DMS 273 (cell line): ENCODE results near the gene NR2F1.
A peak's percentile ranks its signal among the peaks of the same experiment; 100 is the strongest.
"Not testable (repeated sequence)": the region's sequence is repeated elsewhere in the genome, so short reads cannot be mapped to it uniquely, and the experiment has no call there.

Experiments used
- DNase-seq: peaks from one replicate; lab custom pipeline; 2025; ENCODE audit not compliant: unreplicated experiment; lab: John Stamatoyannopoulos, UW

Gene NR2F1

GRCh38 chr5:93582677-93583438 is at the start of gene NR2F1:
NR2F1 (plus strand) TSS chr5:93583222; CDS start chr5:93585024, 1,802 bp downstream.
- peak; percentile 97 for DNase-seq

- DNase-seq = no peak
Observed at GRCh38 chr5:93545872-93546271, 37.1 kb upstream of the NR2F1 start.

GRCh38 chr5:93549594-93549993 is 33.4 kb upstream of the NR2F1 start:
- DNase-seq = not testable (repeated sequence)

GRCh38 chr5:93557021-93557604 is 25.9 kb upstream of the NR2F1 start:
- no peak for DNase-seq

GRCh38 chr5:93566091-93566490 is 16.9 kb upstream of the NR2F1 start:
- no peak for DNase-seq

DNA sequence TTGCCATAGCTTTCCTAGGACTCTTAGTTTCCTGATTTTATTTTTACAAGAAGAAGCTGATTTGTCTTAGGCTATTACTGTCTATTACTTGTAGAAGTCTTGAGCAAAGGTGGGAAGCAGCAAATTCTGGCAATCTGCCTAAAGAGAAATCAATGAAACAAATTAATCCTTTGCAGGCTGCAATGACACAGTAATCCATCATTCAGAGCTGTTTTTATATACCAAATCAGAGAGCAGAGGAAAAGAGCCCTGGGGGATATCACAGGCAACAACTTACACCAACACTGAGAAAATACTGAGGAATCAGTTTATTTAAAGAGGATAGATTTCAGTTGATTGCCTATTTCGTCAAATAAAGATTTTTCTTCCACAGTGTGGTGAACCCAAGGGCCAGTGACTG is 15.6 kb upstream of the NR2F1 start:
- no peak for DNase-seq

- DNase-seq = no peak
Observed at GRCh38 chr5:93569300-93570160, 13.5 kb upstream of the NR2F1 start.

DNA sequence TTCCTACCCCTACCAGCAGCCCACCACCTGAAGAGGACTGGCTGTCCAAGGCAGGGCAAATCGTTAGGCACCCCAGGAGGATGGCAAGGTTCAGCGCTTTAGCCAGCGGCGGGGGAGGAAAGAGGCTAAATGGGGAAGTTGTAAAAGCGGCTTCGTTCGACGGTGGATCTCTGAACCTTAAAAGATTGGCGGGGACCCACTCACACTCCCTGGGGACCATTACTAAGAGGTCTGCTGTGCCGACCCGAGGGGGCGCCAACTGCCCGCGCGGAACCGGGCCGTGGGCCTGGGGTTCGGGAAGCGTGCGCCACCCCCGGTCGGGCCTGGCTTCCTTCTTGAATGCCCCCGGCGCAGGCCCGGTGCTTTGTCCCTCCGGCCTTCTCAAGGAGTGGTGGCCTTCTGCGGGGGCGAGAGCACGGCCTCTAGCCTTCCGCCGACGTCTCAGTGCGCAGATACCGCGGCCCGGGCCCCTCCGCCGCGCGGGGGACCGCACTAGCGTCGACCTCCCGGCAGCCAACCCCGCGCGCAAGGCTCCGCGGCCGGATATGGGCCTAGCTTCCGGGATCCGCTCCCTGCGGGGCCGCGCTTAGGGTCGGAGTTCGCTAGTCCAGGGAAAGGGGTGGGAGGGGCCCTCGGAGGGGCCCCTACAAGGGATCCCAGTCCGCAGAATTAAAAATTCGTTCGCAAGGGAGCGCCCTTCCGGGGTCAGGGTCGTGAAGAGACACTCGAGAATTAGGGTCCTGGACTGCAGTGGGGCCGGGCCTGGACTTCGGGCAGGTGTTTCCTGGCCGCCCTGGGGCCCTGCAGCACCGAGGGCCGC is 12.5 kb upstream of the NR2F1 start:
- DNase-seq = no peak

- DNase-seq = no peak
Observed at GRCh38 chr5:93571114-93571949, 11.7 kb upstream of the NR2F1 start.

GRCh38 chr5:93572101-93572607 is 10.9 kb upstream of the NR2F1 start:
- no peak for DNase-seq

DNA sequence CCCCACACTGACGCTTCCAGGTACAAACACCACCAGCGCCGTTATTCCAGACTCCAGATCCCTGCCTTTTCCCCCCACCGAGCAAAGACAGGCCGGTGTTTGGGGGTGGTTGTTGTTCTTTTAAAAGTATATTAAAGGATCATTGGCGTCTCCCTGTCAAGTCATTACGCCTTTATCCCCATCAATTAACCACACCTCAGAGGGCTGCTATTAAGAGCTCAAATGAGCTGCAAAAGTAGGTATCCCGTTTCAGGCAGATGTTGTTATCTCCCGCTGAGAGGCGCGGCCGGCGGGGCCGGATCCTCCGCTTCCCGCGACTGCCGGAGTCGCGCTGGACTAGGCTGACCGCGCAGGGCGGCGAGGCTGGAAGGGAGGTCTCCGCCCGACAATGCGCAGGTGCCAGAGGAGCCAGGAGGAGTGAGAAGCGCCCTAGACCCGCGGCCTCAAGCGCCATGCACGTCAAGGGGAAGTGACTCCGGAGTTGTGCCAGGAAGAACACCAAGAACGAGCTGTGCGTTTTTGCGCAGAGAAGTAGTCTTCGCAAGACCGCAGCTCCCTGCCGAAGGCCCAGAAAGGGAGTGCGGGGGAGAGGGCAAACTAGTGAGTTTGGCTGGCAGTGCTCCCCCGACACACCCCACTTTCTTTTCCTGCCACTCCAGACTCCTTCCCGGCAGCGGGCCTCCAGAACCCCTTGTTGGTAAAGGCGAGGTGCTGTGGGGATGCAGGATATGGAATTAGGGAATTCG is 10.2 kb upstream of the NR2F1 start:
- no peak for DNase-seq

DNA sequence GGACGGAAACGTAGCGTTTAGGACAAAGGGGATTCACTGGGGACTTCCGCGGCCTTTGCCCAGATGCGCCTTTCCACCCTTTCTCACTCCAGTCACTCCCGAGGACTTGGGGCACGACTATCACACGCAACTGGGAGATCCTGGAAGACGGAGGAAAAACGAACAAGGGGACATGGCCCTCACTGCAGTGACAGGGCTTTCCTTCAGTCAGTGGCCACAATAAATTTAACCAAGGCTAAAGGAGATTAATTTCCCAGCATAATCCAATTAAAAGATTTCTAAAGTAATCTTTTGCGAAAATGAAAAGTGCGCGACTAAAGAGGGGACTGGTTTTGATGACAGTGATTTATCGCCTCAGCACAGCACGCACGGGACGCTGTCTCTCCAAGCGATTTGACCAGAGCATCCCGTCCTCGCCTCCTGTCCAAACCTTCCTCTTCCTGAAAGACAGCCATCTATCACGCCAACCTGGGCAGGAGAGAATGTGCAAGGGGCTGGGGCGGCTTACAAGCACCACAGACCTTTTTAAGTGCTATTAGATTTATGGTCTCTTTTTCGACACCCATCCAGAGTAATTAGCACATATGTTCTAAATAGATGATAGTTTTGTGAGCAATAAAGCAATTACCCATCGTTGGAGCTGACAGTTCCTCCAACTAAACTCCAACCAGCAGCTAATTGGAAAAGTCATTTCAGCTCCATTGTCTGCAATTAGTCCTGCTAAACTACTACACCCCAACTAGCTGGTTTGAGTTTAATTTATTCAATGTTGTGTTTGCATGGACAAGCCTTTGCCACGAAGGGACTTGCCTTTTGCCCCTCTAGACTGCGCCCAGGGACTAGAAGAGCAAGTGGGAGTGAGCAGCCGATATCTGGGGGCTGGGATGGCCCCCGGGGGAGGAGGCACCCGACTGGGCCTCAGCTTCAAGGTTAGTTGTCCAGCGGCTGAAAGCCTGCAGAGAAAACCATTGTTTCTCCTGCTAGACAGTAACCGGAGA is 9.4 kb upstream of the NR2F1 start:
- no peak for DNase-seq

DNA sequence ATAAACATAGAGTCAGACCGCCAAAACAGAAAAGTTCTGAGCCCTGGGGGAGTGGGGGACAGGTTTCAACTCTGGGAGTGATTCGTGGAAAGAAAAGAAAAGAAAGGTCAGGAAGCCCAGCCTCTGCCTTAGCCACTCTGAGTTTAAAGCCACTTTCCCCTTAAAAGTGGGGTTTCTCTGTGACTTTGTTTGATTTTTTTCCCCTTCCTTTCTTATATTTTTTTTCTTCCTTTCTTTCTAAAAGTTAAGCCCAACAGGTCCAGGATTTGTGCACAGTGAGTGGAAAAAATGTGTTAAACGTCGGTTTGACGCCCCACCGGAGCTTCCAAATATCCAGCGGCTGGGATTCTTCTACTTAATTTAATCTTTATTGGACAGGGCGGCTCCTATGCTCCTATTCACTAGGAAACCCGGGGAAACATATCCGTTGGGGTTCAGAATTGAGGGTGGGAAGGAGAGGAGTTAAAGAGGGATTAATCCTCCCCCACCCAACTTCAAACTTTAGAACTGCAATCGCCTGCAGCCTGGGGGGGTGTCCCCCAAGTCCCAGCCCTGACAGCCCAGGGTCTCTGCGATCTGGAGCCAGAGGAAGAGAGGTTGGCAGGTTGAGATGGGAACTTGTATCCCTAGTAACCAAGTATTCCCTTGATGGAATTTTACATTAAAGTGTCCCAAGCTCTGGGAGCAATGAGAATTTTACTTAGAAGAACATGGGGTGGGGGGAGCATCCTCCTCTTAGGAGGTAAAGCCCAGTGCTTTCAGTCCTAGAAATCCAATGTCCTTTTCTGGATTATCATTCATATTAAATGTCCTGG is 8.3 kb upstream of the NR2F1 start:
- no peak for DNase-seq

DNA sequence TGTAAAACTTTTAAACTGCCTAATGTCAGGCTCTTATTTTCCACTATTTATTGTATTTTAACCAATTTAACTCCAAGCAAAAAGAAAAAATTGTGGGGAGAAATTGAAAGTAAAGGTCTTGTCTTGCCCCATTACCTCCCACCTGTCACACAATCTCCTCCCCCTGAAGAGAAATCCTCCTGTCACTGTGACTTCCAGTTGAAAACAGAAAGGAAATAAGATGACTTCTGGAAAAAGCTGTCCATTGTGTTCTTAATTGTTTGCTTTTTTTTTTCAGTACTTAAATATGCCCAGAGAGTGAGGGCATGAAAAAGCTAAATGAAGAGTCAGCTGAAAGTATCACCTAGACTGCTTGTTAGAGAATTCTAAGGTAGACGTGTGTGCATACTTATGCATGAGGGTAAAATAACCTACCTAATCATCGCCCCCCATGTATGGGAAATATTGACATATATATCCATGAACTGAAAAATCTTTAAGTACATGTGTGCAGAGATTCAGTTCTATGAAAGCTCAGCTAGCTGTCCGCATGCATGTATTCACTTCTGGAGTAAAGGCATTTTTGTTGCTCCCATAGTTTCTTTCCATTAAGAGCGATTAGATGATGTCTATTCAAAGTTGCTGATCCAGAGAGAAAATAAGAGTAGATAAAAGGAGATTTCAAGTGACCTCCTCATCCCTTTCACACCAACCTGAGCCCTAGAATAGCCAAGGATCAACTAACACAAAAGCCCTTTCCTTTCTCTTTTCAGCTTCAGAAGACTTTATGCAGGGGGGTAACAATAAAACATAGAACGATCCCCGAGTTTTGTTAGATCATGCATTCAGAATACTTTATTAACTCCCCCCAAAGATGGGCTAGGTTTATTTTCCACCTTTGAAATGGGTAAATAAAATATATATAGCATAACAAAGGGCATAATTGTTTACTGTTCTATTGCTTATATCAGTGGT is 7.3 kb upstream of the NR2F1 start:
- no peak for DNase-seq

- DNase-seq = no peak
Observed at GRCh38 chr5:93576994-93577853, 5.8 kb upstream of the NR2F1 start.
